Upper lobe of left lung (tissue), 6 donors: ENCODE measurements around the gene MRPL41. TPM values are rescaled to one million over a fixed set of nuclear protein-coding genes. Genes with fewer than 3 reads are reported as not detected.
A peak's percentile ranks its signal among the peaks of the same experiment; 100 is the strongest.

Source experiments
- ATAC-seq, 2 donors: fragments of 200-7000 bp; cut with Tn5 transposase; one replicate each; pipeline ENCODE4 v1.9.1; 2022; ENCODE audit warnings: mild to moderate bottlenecking in 2 of 2, moderate library complexity in 2 of 2; ENCODE audit not compliant: low FRiP score in 2 of 2
- DNase-seq, 2 donors: peaks; one replicate each; pipeline ENCODE4 v3.0.0-alpha.2; 2019 to 2020
- H3K27ac ChIP-seq, 4 donors: fragments of 200-600 bp; sonication (generic); one replicate each; pipeline ENCODE4 v1.5.1; 2016 to 2019
- H3K27me3 ChIP-seq, 4 donors: fragments of 200-600 bp; sonication (generic); one replicate each; pipeline ENCODE4 v1.5.1; 2017 to 2019
- H3K36me3 ChIP-seq, 4 donors: fragments of 200-600 bp; sonication (generic); one replicate each; pipeline ENCODE4 v1.5.1; 2016 to 2019
- H3K4me1 ChIP-seq, 4 donors: fragments of 200-600 bp; sonication (generic); one replicate each; pipeline ENCODE4 v1.5.1; 2018 to 2019
- H3K4me3 ChIP-seq, 4 donors: fragments of 200-600 bp; sonication (generic); one replicate each; pipeline ENCODE4 v1.5.1; 2017 to 2019; ENCODE audit warnings: mild to moderate bottlenecking in 2 of 4, moderate library complexity in 1 of 4
- H3K9me3 ChIP-seq, 4 donors: fragments of 200-600 bp; sonication (generic); one replicate each; pipeline ENCODE4 v1.5.1; 2018 to 2019
- CTCF ChIP-seq, 6 experiments: fragments of 450-650 bp in 4 of 6; fragments of 200-600 bp in 2 of 6; sonication (generic) in 2 of 6; IDR thresholded peaks; one replicate each; pipeline ENCODE4 v1.5.1; 2016 to 2019; ENCODE audit warnings: antibody characterized with exemption in 6 of 6
- EP300 ChIP-seq, 4 donors: sonication (generic); formaldehyde crosslinking; IDR thresholded peaks; one replicate each; pipeline ENCODE4 v1.5.1; 2017; ENCODE audit warnings: antibody characterized with exemption in 4 of 4, control low read depth in 2 of 4
- POLR2A ChIP-seq, 4 donors: fragments of 450-650 bp; IDR thresholded peaks; one replicate each; pipeline ENCODE4 v1.5.1; 2016 to 2017; ENCODE audit warnings: antibody characterized with exemption in 4 of 4, mild to moderate bottlenecking in 2 of 4
- POLR2AphosphoS5 ChIP-seq, 2 donors: sonication (generic); formaldehyde crosslinking; IDR thresholded peaks; one replicate each; pipeline ENCODE4 v1.5.1; 2017; ENCODE audit warnings: antibody characterized with exemption in 2 of 2
- WGBS, 2 donors: methylation state at CpG; one replicate each; pipeline ENCODE4 v1.1.5; 2017 to 2018; 5-methylcytosine and 5-hydroxymethylcytosine counted together
- total RNA-seq, 6 donors: library from RNA; depleted of rRNA in 4 of 6; stranded (reverse); fragments of >200 nt in 4 of 6; gene quantifications; one replicate each; pipeline versions ENCODE4 v1.1.0 to v1.2.1, GENCODE V29; 2016 to 2021
- donor health status: DM: no; HTN: no; CAD: no; lungs with moderate emphysema.
- donor health status: DM: no; HTN: yes; CAD: no; lungs with severe emphysema.

MRPL41 gene
- total RNA-seq, 6 donors from 2014 or later, result 36.5 to 172 (median 62.1) TPM

GRCh38 chr9:137580209-137580953 is 28.7 kb downstream of the MRPL41 start:
- Histone ChIP-seq H3K4me1 (peaks cover 23 to 34% (median 29%) of the 10 kb centered on the region in 4 donors), H3K4me3 (no peak overlapping the region), H3K36me3 (peaks cover 0 to 39% (median 23%) of the 10 kb centered on the region in 4 donors), H3K27me3 (no peaks in the 10 kb centered on the region), H3K27ac (no peak overlapping the region), H3K9me3 (no peaks in the 10 kb centered on the region)
- 85 to 97% methylated on average over 17 to 23 of the region's 23 CpGs for WGBS, 2 donors
- no peak for ATAC-seq
- no peak for DNase-seq
- no peak for TF ChIP-seq POLR2AphosphoS5 (IDR thresholded peaks at IDR 0.05)
- no peak for TF ChIP-seq CTCF (IDR thresholded peaks at IDR 0.05)
- TF ChIP-seq EP300 (IDR thresholded peaks at IDR 0.05), result no peak
- no peak for TF ChIP-seq POLR2A (IDR thresholded peaks at IDR 0.05)

DNA sequence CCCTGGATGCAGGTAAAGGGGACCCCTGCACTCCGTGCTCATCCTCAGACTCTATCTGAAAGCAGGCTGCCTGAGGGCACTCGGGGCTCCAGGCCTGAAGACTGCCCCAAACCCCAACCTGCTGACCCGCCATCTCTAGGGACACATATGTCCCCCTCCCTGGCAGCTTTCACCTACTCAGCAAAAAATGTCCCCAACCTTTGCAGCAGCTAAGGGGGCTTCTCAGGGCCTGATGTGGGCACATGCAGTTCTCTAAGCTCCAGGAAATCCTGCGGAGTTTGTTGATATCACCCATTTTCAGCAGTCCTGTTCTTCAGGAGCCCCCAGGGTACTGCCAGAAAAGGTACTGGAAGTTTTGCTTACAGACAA is 29.3 kb downstream of the MRPL41 start:
- H3K36me3 ChIP-seq, result peaks cover 0 to 39% (median 25%) of the 10 kb centered on the region in 4 donors
- TF ChIP-seq EP300 (IDR thresholded peaks at IDR 0.05) (no peak), CTCF (IDR thresholded peaks at IDR 0.05) (no peak)
- WGBS, 2 donors, result 93 to 97% methylated on average over 4 of the region's 4 CpGs
- H3K9me3 ChIP-seq, result no peaks in the 10 kb centered on the region
- DNase-seq (no peak), ATAC-seq (no peak)
- H3K27me3 ChIP-seq, result no peaks in the 10 kb centered on the region
- no peak overlapping the region for H3K4me3 ChIP-seq
- H3K4me1 ChIP-seq, result peaks cover 23 to 33% (median 26%) of the 10 kb centered on the region in 4 donors
- H3K27ac ChIP-seq, result no peak overlapping the region

DNA sequence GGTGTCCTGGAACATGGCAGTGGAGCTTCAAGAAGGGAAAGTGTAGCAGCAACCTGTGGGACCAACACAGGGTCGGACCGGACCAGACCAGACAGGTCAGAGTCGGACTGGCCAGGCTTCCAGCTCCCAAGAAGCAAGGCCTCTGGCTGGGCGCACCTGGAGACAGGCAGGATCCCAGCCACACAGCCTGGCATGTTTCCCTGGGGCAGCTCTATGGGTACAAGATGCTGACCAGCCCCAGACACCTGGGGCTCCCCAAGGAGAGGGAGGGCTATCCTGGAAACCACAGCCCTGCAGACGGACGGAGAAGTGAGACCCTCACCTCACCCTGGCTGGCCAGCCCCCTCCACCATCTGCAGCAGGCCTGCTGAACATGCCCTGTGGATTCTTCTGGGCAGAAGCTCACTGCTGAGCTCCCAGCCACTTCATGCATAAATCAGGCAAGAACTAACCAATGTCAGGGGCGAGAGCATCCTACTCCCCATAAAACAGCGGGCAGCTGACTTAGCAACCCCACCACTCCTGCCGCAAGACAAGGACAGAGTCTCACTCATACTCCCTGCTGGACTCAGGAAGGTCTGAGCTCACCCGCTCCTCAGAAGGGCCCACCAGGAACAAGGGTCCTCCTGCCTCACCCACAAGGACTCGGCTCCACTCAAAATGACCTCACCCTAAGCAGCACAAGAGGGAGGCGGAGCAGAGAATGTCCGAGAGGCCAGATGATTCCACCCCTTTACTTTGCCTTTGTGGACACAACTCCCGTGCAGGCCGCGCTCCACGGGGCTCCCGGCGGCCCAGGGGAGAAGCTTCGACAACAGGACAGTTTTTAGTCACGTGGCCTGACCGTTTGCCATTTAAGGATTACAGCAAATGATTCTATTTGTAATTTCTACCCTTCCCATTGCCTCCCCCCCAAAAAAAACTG is 29.9 kb downstream of the MRPL41 start:
- peaks cover 0 to 40% (median 27%) of the 10 kb centered on the region in 4 donors for H3K36me3 ChIP-seq

GRCh38 chr9:137582286-137582860 is 30.7 kb downstream of the MRPL41 start:
- no peak overlapping the region for H3K4me3 ChIP-seq
- H3K27ac ChIP-seq, result no peak overlapping the region
- DNase-seq, result peak in 1 of 2 donors; percentile 52
- no peaks in the 10 kb centered on the region for H3K27me3 ChIP-seq
- 74 to 83% methylated on average over 11 to 20 of the region's 20 CpGs for whole genome bisulfite sequencing, 2 donors
- H3K36me3 ChIP-seq, result peaks cover 6 to 48% (median 33%) of the 10 kb centered on the region in 4 donors
- H3K4me1 ChIP-seq, result peaks cover 12 to 19% (median 16%) of the 10 kb centered on the region in 4 donors
- peak in 2 of 6 experiments; percentile 33 to 39 for TF ChIP-seq CTCF (IDR thresholded peaks at IDR 0.05)
- TF ChIP-seq POLR2A (IDR thresholded peaks at IDR 0.05), result no peak
- no peaks in the 10 kb centered on the region for H3K9me3 ChIP-seq
- no peak for ATAC-seq

More for the DNA sequence above, 29.9 kb downstream of the MRPL41 start:
- no peak for ATAC-seq
- peak in 1 of 2 donors; percentile 55 for DNase-seq
- TF ChIP-seq POLR2A (IDR thresholded peaks at IDR 0.05), result no peak
- no peak for TF ChIP-seq CTCF (IDR thresholded peaks at IDR 0.05)
- no peak for TF ChIP-seq EP300 (IDR thresholded peaks at IDR 0.05)
- no peak for TF ChIP-seq POLR2AphosphoS5 (IDR thresholded peaks at IDR 0.05)
- Histone ChIP-seq H3K4me1 (peaks cover 16 to 26% (median 23%) of the 10 kb centered on the region in 4 donors), H3K27me3 (no peaks in the 10 kb centered on the region), H3K27ac (no peak overlapping the region), H3K4me3 (no peak overlapping the region), H3K9me3 (no peaks in the 10 kb centered on the region)
- 88% methylated on average over 15 to 22 of the region's 22 CpGs for WGBS, 2 donors
